NCI-H748 (cell line): Measurements from ENCODE around the gene KCNJ4.
"Not testable (repeated sequence)": the region's sequence is repeated elsewhere in the genome, so short reads cannot be mapped to it uniquely, and the experiment has no call there.

Experiments used
- DNase-seq: peaks from one replicate; lab custom pipeline; 2025; ENCODE audit not compliant: unreplicated experiment; lab: John Stamatoyannopoulos, UW

The KCNJ4 gene

GRCh38 chr22:38388506-38389427 lies 66.2 kb downstream of the KCNJ4 start:
- not testable (repeated sequence) for DNase-seq

GRCh38 chr22:38386918-38387317 lies 68.1 kb downstream of the KCNJ4 start:
- DNase-seq = not testable (repeated sequence)

GRCh38 chr22:38383417-38383816 lies 71.6 kb downstream of the KCNJ4 start:
- DNase-seq = no peak

- DNase-seq = not testable (repeated sequence)
These were observed 73.6 kb downstream of the KCNJ4 start for GRCh38 chr22:38381371-38381770.
